Fibroblast of lung (primary cell): ENCODE results near the gene MTNR1A.

Experiments used
- EZH2 ChIP-seq: IDR thresholded peaks from 2 replicates; pipeline ENCODE4 v1.5.1; 2012; ENCODE audit warnings: low read length, control low read depth, mild to moderate bottlenecking; ENCODE audit errors: missing control alignments
- TF ChIP-seq, protein P1 (sequence below), 2 donors: IDR thresholded peaks in 1 of 2; conservative IDR thresholded peaks in 1 of 2; 1 replicate in 1 of 2; 2 replicates in 1 of 2; pipeline ENCODE4 v1.5.1; 2011 to 2012; ENCODE audit warnings: low read length in 2 of 2, control low read depth in 1 of 2, inconsistent platforms in 1 of 2, low read depth in 1 of 2, mild to moderate bottlenecking in 1 of 2

DNA sequence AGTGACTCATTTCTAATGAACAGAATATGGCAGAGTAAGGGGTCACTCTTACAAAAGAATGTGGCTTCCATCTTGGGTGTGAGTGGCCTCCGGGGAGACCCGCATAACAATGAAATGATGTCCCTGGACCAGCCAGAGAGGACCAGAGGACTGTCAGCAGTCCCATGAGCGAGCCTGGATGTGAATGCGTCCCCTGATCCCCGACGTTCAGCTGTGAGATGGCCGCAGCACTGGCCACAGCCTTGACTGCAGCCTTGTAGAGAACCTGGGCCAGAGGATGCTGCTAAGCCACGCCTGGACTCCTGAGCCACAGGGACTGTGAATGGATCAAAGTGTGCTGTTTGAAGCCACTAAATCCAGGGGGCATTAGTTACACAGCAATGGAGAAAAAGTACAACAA lies 53.8 kb downstream of the MTNR1A start:
- TF ChIP-seq, protein P1, sequence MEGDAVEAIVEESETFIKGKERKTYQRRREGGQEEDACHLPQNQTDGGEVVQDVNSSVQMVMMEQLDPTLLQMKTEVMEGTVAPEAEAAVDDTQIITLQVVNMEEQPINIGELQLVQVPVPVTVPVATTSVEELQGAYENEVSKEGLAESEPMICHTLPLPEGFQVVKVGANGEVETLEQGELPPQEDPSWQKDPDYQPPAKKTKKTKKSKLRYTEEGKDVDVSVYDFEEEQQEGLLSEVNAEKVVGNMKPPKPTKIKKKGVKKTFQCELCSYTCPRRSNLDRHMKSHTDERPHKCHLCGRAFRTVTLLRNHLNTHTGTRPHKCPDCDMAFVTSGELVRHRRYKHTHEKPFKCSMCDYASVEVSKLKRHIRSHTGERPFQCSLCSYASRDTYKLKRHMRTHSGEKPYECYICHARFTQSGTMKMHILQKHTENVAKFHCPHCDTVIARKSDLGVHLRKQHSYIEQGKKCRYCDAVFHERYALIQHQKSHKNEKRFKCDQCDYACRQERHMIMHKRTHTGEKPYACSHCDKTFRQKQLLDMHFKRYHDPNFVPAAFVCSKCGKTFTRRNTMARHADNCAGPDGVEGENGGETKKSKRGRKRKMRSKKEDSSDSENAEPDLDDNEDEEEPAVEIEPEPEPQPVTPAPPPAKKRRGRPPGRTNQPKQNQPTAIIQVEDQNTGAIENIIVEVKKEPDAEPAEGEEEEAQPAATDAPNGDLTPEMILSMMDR (conservative IDR thresholded peaks at IDR 0.05 in 1 of 2, IDR thresholded peaks at IDR 0.05 in 1 of 2; ENCODE audit: low read depth in 1 of 2, low read length in 2 of 2): no peak
- no peak for TF ChIP-seq EZH2
